ENCODE data around the gene EDA. TPM values are rescaled to one million over a fixed set of nuclear protein-coding genes. Genes with fewer than 3 reads are reported as not detected.

The EDA gene
- total RNA-seq, 2 experiments from 2014 or later: 0.71 to 0.97 TPM

- ChIA-PET POLR2A (no interaction called here), CTCF (no interaction called here)
These were observed 397.8 kb downstream of the EDA start for GRCh38 chrX:70013466-70014381.

DNA sequence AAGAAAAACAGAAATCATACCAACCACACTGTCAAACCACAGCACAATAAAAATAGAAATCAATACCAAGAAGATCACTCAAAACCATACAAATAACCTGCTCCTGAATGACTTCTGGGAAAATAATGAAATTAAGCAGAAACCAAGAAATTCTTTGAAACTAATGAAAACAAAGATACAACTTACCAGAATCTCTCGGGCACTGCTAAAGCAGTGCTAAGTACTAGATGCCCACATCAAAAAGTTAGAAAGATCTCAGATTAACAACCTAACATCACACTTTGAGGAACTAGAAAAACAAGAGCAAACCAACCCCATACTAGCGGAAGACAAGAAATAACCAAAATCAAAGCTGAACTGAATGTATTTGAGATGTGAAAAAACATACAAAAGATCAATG is 400.6 kb downstream of the EDA start:
- CTCF ChIA-PET: no interaction called here
- POLR2A ChIA-PET: no interaction called here

- CTCF ChIA-PET: no interaction called here
- POLR2A ChIA-PET: no interaction called here
These were observed 406.7 kb downstream of the EDA start for GRCh38 chrX:70022616-70023015.

GRCh38 chrX:70025464-70025863 is 409.6 kb downstream of the EDA start:
- POLR2A ChIA-PET: no interaction called here
- CTCF ChIA-PET: no interaction called here

DNA sequence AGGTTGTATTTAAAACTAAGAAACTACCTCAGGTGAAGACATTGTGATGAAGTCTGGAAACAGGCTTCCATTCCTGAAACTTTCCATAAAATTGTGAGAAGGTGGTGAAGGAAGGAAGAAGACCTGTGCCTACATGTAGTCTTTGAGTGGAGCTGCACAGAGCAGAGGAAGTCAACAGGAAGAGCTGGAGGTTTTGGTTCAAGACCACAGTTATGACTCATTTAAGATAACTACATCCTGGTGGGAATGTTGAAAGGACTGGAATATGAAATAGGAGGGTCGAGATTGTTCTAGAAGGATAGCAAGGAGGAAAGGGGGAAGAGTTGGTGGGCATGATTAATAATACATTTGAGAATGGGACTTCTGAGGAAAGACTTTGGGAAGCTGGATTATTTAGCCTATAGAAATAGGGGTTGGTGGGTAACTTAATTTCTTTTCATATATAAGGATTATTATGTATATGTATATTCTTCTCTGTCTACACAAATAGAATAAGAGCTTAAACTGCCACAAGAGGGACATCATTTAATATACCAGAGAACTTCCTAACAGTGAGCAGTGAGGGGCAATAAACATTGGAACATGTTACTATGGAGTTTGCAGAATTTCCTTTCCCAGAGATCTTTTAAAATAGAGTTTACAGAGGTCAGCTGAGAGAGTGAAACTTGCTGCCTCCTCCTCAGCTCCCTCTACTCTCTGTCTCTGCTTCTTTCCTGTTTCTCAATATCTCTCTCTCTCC is 410.4 kb downstream of the EDA start:
- CTCF ChIA-PET: no interaction called here
- POLR2A ChIA-PET: no interaction called here

DNA sequence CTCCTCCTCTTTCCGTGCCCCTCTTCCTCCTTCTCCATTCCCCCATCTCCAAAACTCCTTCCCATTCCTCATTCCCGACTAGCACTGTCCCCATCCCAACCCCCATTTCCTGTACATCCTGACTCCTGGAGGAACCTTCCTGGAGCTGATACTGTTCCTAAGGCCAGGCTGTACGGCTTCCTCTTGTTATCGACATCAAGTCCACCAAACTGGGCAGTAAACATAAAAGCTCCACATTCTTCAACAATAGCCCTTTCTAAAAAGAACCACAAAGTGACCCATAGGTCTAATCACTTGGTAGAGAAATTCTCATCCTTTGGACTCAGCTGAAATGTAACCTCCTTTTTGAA is 410.9 kb downstream of the EDA start:
- ChIA-PET CTCF (interaction anchor here (0.6 kb wide), 1 partner anchor 16 kb away, joined by 3 read pairs; no protein-coding TSS in a partner anchor), POLR2A (no interaction called here)

DNA sequence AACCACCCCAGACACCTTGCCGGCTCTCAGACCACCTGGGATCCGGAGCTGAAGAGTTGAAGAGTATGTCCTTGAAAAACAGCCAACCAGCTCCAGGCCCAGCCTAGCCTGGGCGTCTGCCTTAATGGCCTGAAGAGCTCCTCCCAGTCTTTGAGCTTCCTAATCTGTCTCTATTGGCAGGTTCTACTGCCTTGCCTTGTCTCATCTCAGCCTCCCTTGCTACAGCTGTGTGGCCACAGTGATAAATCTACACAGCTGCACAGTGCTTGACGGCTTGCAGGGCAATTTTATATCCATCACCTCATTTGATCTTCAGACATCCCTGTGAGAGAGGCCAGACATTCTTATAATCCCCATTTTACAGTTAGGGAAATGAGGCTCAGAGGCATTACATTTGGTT is 413.9 kb downstream of the EDA start:
- ChIA-PET POLR2A (no interaction called here), CTCF (interaction anchor here (1.2 to 1.8 kb wide), 2 partner anchors 68 to 534 kb away, joined by 3 to 4 read pairs; no protein-coding TSS in a partner anchor)

GRCh38 chrX:70030301-70030767 is 414.4 kb downstream of the EDA start:
- ChIA-PET POLR2A (no interaction called here), CTCF (interaction anchor here (1.2 to 1.8 kb wide), 2 partner anchors 67 to 535 kb away, joined by 3 to 4 read pairs; no protein-coding TSS in a partner anchor)

DNA sequence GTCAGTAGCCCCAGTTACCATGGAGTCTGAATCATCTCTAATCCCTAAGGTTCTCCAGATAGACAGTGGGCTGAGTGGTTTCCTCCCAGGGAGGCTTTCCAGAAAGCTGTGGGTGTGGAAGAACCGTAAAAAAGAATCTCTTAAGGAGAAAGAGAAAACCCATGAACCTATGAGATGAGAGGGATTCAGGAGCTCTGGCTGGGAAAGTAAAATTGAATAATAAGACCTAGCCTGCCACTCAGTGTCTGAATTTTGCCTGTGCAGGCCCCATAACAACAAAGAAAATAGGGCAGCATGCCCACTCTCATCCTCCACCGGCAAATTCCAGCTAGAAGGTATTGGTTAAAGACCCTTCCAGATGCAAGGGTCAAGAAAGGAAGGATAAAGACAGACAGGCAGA is 416.9 kb downstream of the EDA start:
- CTCF ChIA-PET: interaction anchor here (0.8 kb wide), 1 partner anchor 9 kb away, joined by 3 read pairs; no protein-coding TSS in a partner anchor

GRCh38 chrX:70033348-70034051 is 417.6 kb downstream of the EDA start:
- ChIA-PET POLR2A (no interaction called here), CTCF (interaction anchor here (0.8 to 1.1 kb wide), 2 partner anchors 8 to 64 kb away, joined by 3 to 5 read pairs; no protein-coding TSS in a partner anchor)

More for the DNA sequence above, 416.9 kb downstream of the EDA start:
- POLR2A ChIA-PET: no interaction called here

DNA sequence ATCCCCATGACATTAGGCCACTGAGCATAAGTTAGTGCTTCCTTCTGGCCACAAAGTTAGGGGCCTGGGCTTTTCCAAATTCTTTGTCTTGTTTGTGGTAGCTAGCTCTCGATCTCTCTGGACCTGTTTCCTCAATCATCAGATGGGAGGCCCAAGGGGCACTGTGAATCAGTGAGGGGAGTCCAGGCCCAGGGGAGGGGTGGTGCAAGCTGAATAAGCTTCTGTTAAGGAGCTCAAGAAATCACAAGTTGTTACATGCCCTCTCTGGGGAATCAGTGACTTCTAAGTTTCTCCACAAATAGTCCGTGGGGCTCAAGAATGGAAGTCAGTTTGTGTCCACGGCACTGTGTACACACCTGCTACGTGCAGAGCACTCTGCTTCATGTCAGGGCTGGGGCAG is 418.7 kb downstream of the EDA start:
- POLR2A ChIA-PET: no interaction called here
- CTCF ChIA-PET: interaction anchor here (1.1 kb wide), 1 partner anchor 63 kb away, joined by 5 read pairs; no protein-coding TSS in a partner anchor

DNA sequence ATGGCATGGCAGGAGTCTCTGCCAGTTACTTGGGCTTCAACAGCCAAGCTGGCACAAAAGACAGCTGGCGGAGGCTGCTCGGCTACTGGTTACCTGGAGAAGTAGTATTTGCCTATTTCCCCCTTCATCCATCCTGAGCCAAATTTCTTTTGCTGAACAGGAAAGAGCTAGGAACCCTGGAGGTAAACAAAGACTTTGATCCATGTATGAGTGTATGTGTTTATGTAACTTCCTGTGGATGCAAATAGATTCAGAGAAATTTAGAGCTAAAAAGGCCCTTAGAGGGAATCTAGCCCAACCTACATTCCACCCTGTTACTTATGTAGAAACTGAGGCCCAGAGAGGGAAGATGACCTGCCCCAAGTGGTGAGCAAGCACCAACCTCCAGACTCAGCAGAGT is 422.6 kb downstream of the EDA start:
- ChIA-PET POLR2A (no interaction called here), CTCF (no interaction called here)

DNA sequence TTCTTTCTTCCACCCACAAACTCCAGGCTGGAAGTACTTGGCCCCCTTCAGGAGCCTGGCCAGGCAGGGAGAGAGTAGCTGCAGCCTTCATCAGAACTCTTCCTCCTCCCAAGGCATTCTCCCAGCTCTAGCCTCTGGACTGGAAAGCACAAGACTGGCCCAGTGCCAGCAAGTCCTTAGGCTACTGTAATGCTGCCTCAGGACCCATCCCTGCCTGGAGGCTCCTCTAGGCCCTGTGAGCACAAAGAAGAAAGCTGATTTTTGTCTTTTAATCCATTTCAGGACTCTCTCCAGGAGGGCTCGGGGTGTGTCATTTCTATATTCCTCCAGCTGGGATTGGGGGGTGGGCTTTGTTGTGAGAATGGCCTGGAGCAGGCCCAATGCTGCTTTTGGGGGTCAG is 423.0 kb downstream of the EDA start:
- ChIA-PET POLR2A (no interaction called here), CTCF (no interaction called here)

DNA sequence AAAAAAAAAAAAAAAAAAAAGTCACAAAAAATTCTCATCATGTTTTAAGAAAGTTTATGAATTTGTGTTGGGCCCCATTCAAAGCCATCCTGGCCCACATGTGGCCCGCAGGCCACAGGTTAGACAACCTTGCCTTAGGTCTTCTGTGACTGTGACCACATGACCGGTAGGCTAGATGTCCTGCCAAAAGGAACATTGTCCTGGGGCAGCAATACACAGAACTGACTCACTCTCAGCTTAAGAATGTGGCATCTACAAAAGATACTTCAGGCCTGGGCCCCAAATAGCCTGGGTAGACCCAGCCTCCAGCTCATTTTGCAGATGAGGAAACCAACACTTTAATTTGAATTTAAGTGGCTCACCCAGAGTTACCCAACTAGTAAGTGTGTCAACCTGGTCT is 423.8 kb downstream of the EDA start:
- POLR2A ChIA-PET: no interaction called here
- CTCF ChIA-PET: no interaction called here

DNA sequence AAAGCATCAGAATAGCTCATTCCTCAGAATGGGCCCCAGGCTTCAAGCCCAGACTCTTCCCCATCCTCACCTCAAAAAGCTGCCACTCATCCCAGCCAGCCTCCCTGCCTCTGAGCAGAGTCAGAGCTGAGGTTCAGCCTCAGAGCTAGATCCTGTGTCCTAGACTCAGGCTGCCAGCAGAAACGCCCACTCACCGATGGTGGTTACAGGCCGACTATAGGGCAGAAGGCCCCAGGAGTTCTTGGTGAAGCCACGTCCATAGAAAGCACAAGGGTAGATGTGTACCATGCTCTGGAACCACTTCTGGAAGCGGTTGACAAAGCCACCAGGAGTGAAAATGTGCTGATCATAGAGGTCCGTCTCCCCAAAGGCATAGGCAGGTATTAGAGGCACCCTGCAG is 426.1 kb downstream of the EDA start:
- CTCF ChIA-PET: interaction anchor here (0.7 kb wide), 1 partner anchor 9 kb away, joined by 3 read pairs; no protein-coding TSS in a partner anchor
- POLR2A ChIA-PET: no interaction called here

DNA sequence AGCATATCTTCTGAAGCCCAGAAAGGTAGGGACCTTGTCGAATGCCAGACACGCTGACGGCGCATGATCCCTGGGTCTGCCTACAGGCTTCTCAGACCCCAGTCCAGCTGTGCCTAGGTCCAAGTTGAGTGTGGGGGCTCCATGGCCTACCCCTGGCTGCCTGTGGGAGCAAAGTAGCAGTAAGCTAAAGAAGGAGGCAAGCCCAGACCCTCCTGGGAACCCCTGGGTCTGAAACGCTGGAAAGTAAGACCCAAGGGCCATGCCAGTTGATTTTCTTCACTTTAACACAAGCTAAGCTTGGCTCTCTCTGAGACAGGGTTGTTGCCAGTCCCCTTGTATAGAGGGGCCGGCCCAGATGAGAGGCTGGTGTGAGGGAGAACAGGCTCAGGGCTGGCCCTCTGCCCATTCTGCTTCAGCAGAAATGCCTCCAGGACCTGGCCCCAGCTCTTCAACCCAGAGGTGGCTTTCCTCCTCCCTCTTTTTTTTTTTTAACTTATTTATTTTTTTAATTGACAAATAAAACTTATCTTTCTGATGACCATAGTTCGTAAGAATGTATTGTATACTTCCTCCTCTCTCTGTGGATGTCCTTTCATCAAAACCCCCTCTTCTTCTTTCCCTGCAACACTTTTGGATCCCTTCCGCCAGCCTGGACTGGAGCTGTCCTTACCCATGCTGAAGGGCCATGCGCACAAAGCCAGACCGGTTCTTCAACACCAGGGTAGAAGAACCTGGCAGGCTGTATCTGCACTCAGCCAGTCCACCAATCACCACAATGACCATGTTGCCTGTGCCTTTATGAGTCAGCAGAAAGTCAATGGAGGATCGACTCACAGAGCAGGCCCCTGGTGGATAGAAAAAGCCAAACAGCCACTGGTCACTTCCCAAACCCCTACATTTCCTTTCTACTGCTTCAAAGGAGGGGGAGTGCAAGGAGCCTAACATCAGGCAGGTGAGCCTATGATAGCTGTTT is 426.8 kb downstream of the EDA start:
- CTCF ChIA-PET: interaction anchor here (0.7 kb wide), 1 partner anchor 16 kb away, joined by 3 read pairs; no protein-coding TSS in a partner anchor
- POLR2A ChIA-PET: no interaction called here

- ChIA-PET CTCF (no interaction called here), POLR2A (no interaction called here)
These were observed 427.8 kb downstream of the EDA start for GRCh38 chrX:70043685-70044084.

DNA sequence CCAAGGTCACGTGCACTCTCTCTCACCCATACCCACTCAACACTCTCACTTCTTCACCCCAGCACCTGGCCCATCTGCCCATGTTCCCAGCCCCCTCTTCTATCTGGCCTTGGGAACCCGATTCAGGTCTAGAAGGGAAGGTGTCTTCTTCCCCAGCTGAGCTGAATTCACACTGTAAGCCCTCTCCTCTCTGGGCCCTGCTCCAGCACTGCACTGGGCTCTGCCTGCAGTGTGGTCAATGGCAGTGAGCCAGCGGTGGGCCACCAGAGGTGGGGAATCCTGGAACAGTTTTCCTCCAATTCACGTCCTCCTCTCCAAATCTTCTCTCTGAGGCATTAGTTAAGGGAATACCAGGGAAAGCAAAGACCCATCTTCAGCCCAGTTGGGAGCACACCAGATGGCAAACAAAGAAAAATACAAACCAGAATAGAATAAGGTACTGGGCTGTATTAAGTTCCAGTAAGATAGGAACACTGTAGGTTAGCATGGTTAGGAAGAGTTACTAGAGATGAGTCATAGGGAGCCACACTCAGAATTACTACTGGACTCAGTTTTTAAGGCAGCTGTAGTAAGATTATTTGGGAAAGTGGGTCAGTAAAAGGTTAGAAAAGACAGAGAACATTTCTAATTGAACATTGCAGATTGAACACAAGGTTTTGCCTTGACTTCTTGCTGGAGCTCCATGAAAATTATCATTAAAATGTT is 428.8 kb downstream of the EDA start:
- ChIA-PET CTCF (no interaction called here), POLR2A (no interaction called here)

Measured in activated CD8-positive, alpha-beta memory T cell treated with anti-CD3 and anti-CD28 coated beads for 36 hours (primary cell).